NCI-H460 (cell line): Measurements from ENCODE around the gene LTBP3. TPM values are rescaled to one million over a fixed set of nuclear protein-coding genes. Genes with fewer than 3 reads are reported as not detected.
"Not testable (repeated sequence)": the region's sequence is repeated elsewhere in the genome, so short reads cannot be mapped to it uniquely, and the experiment has no call there.

ENCODE experiments used
- DNase-seq: peaks from one replicate; pipeline ENCODE4 v3.0.0-alpha.2; 2016; ENCODE audit warnings: low read depth; ENCODE audit errors: extremely low read depth
- total RNA-seq: library from RNA; depleted of rRNA; stranded (reverse); fragments of >200 nt; shearing (Covaris generic); gene quantifications from 2 replicates; pipeline ENCODE4 v1.2.3, GENCODE V29; 2014

Gene LTBP3
- total RNA-seq, 1 experiment from 2014 or later = 13.9 TPM

GRCh38 chr11:65572356-65573051 is 14.3 kb upstream of the LTBP3 start, which contains the start of gene FAM89B:
Gene FAM89B (plus strand): TSS chr11:65572538. CDS start chr11:65572670, 132 bp downstream.
- DNase-seq = peak; percentile 67

DNA sequence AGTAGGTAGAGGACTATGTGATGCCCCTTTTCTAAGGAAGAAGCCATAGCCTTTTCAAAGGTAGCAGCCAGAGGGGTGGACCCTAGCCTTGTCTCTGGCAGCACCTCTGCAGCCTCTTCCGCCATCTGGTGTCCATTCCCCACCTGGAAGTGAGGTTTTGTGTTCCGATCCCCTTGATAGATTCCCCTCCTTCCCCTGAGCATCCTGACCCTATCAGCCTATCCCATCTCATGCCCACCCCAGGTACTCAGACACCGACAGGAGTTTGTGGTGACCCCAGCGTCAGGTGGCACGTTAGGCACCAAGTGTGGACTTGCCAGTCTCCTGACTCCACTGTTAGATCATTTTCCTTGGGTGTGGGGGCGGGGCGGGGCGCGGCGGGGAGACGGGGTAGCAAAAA is 13.8 kb upstream of the LTBP3 start:
- peak; percentile 37 for DNase-seq

GRCh38 chr11:65571420-65571819 is 13.3 kb upstream of the LTBP3 start:
- DNase-seq = no peak

DNA sequence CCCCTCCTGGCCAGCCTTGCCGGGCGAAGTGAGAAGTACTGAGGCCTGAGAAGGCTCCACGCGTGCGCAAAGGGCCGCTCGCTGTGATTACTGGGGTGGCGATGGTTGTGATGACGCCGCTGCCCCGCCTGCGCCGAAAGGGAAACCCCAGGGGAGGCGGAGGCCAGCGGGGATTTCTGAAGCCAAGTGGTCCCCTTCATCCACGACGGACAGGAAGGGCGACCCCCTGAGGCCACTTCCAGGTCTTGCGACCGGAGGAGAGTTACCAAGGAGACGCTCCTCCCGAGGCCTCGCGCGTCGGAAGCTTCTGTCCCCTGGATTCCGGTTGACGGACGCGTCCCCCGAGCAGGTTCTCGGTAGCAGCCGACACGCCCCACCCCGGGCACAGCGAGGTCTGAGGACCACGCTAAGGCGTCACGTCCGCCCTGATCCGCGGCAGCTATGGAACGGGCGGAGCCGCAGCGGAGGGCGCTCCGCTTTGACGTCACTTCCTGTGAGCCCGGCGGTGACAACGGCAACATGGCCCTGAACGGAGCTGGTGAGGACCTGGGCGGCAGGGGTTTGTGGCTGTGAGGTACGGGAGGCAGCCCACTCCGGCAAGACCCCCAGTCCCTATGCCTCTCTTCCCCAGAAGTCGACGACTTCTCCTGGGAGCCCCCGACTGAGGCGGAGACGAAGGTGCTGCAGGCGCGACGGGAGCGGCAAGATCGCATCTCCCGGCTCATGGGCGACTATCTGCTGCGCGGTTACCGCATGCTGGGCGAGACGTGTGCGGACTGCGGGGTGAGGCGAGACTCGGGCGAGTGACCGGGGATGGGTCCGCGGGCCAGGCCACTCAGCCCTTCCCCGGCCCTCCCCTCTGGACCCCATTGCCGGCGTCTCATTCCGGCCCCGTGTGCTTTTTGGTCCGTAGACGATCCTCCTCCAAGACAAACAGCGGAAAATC is 12.1 kb upstream of the LTBP3 start, which contains the start of gene ZNRD2:
TSS of gene ZNRD2 (plus strand) at position 505 of the 946 bp plus-strand sequence. CDS start at position 520, 15 bp downstream.
- DNase-seq = peak; percentile 95

DNA sequence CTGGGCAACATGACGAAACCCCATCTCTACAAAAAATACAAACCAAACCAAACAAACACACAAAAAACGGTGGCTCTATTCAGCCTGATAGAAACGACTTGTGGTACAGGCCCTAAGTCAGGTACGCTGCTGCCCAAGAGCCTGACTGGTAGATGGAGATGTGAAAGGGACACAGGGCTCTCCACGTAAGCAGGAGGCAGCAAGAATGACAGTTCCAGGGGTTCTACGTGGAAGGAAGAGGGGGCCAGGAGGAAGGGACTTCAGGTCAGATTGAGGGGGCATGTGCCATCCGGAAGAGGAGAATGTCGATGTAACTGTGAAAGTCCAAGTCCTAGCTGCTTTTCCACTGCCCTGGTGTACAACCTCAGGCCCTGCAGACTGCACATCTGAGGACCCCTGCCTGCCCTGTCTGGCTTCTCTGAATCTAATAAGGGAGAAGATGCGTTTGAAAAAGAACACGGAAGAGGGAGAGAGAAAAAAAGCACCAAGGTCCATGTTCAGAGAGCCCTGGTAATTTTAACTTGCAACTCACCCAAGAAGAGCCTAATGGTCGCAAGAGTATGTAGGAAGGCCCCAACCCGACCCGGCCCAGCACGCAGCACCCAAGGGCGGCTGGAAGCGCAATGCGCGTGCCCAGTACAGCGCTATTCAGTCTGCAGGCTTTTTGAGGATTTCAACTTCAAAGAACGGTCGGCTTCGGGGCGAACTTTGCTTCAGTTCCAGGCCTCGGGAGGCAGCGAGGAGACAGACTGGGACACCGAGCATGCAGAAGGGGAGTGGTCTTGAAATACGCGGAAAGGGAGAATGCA is 11.2 kb upstream of the LTBP3 start:
- DNase-seq = no peak

GRCh38 chr11:65565624-65566453 is 7.7 kb upstream of the LTBP3 start:
- no peak for DNase-seq

DNA sequence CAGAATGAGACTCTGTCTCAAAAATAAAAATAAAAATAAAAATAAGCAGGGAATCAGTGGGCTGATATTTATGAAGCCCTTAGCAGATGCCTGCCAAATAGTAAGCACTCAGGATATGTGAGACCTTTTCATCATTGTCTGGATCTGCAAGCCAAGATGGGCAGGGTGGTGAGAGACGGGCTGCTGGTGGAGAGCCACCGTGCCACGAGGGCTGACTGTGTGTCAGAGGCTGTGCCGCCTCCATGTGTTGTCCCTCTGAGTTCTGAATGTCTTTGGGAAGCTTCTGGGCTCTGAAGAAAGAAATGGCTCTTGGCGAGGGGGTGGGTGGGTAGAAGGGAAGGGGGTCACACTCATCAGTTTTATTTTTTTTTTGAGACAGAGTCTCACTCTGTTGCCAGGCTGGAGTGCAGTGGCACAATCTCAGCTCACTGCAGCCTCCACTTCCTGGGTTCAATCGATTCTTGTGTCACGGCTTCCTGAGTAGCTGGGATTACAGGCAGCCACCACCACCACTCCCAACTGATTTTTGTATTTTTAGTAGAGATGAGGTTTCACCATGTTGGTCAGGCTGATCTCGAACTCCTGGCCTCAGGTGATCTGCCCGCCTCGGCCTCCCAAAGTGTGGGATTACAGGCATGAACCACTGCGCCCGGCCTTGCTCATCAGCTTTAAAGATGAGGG is 6.9 kb upstream of the LTBP3 start:
- not testable (repeated sequence) for DNase-seq

- no peak for DNase-seq
Observed at GRCh38 chr11:65563601-65564000, 5.4 kb upstream of the LTBP3 start.

- DNase-seq = no peak
Observed at GRCh38 chr11:65562788-65563187, 4.6 kb upstream of the LTBP3 start.

DNA sequence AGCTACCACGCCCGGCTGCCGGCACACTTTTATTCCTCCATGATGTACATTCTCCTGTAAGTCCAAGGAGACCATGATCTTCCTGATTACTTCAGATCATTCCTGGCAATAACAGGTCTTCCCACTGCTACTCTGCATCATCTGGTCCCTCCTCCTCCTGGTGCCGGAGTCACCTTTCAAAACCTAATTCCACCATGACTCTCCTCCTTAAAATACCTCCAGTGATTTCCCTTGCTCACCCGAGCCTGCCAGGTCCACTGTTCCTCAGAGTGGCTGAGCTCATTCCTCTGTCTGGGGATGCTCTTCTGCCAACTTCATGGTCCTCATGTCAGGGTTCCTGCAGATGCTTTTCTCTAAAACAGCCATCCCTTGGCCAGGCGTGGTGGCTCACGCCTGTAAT is 3.9 kb upstream of the LTBP3 start:
- DNase-seq = no peak

DNA sequence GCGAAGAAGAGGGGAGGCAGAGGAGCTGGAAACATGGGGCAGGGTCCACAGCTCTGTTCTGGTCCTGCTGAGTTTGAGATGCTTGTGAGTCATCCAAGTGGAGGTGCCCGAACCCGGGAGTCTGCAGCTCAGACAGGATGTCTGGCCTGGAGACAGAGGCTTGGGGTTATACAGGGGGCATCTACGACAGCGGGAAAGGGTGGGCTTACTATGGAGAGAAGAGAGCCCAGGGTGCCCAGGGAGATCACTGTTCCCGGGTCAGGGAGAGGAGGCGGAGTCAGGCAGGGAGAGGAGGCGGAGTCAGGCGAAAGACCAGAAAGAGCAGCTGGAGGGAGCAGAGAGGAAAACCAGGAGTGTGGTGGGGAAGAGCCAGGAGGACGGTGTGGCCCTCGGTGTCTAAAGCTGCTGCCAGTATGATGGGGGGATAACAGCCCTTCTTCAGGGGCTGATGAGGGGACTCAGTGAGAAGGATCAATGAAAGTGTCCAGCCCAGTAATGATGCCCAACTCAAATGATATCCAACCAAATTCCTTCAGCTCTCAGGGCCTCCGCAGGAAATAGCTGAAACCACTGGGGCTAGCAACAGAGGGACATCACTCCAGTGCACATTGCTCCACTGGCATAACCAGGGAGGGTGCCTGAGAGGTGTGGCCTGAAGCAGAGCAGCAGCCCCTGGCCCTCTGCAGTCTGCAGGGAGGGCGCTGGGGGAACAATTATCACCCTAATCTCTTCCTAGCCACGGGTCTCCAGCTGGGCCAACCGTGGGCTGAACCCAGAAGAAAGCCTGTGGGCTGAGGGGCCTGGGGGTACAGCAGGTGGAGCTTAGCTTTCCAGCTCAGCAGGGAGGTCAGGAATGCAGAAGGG is 2.6 kb upstream of the LTBP3 start:
- DNase-seq = no peak

GRCh38 chr11:65559951-65560537 is 1.9 kb upstream of the LTBP3 start:
- DNase-seq = no peak

DNA sequence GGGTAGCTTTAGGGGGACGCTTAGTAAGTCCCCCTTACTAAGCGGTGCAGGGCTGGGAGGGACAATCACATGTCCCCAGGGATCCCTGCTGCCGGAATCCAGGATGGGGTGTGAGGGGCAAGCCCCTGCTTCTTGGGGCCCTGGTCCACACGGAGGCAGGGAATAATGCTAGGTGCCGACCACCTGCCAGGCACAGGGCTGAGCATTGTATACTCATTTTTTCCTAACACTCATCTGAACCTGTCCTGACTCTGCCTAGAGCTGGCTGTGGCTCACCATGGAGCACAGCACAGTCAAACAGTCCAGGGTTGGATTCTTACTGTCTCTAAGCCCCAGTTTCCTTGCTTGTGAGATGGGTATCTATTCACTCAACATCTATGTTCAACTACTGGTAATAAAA is 1.4 kb upstream of the LTBP3 start:
- no peak for DNase-seq

DNA sequence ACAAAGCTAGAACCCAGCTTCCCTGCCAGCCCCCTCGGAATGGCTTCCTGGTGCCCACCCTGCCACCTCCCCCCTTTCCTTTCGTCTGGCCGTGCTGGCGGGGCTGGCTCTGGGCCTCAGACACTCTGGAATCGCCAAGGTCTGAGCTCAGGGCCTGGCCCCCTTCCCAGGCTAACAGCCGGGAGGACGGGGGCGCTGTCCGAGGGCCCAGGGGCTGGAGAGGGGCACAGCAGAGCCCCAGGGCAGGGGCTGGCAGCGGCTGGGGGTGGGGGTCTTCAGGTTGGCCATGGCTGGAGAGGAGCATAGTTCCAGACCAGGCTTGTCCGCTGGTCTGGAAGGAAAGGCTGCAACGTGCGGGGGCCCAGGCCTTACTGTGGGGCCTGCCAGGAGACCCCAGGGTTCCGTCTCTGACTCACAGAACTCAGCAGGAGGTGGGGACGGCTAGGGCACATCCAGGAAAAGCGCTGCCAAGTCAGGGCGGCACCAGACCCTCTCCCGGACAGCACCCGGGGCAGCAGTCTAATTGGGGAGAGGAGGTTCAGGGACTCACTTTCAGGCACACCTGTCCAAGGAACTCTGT is 861 bp upstream of the LTBP3 start:
- no peak for DNase-seq

- DNase-seq = no peak
Observed at GRCh38 chr11:65557280-65558001, 718 bp downstream of the LTBP3 start.

DNA sequence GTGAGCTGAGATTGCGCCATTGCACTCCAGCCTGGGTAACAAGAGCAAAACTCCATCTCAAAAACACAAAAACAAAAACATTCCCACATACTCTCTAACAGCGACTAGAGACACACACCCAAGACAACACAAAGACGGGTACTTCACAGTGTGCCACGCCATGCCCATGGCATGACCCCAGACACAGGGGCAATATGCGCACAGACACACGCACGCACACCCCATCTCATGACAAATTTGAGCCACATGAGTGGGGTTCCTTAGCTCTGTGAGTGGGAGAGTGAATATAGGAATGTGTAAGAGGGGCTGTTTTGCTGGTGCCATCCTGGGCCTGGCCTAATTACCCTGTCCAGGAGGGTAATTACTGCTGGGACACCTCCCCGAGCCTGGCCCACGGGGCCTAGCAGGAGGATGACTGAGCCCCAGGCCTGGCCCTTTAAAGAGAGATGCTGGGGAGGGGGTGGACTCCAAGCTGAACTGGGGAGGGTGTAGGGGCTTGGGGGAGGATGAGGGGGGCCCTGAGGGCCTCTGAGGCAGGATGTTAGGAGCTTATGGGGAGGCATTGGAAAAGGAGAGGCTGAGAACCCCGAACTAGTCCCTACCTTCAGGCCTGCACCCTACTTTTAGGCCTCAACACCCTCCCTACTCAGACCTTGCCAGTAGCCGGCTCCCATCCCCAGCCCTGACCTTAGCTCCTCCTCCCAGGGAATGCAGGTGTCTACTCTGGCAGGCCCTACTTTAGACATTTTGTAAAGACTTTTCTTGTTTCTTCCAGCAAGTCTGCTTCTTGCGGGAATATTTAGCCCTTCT is 1.5 kb downstream of the LTBP3 start:
- DNase-seq = no peak
